H1 (cell line): Measurements from ENCODE around the gene MYO16. TPM values are rescaled to one million over a fixed set of nuclear protein-coding genes. Genes with fewer than 3 reads are reported as not detected.

Experiments used
- CBX8 ChIP-seq: fragments of 300-800, 300-1000 bp; sonication (generic); IDR thresholded peaks from 2 replicates; pipeline ENCODE4 v1.7.1; 2016; ENCODE audit warnings: low read depth, low read length, borderline replicate concordance
- CEBPB ChIP-seq: IDR thresholded peaks from 2 replicates; pipeline ENCODE4 v1.6.1; 2012; ENCODE audit warnings: low read depth, low read length
- CHD7 ChIP-seq: fragments of 300-600 bp; sonication (generic); IDR thresholded peaks from 2 replicates; pipeline ENCODE4 v1.7.1; 2012; ENCODE audit warnings: low read length, moderate library complexity, mild to moderate bottlenecking, inconsistent platforms; ENCODE audit not compliant: insufficient replicate concordance
- HDAC6 ChIP-seq: IDR thresholded peaks from one replicate; pipeline ENCODE4 v1.7.1; 2012; ENCODE audit warnings: low read depth, mild to moderate bottlenecking, inconsistent platforms, low read length, moderate library complexity
- JUN ChIP-seq: IDR thresholded peaks from 2 replicates; pipeline ENCODE4 v1.6.1; 2011; ENCODE audit warnings: low read depth, mild to moderate bottlenecking, improper control_type of control experiment, low read length
- JUND ChIP-seq: IDR thresholded peaks from 2 replicates; pipeline ENCODE4 v1.6.1; 2011; ENCODE audit warnings: mild to moderate bottlenecking, improper control_type of control experiment, low read length
- KDM1A ChIP-seq: fragments of 200-600, 300-600 bp; sonication (generic); IDR thresholded peaks from 2 replicates; pipeline ENCODE4 v1.7.1; 2016; ENCODE audit warnings: mild to moderate bottlenecking, low read length, borderline replicate concordance
- KDM4A ChIP-seq: IDR thresholded peaks from one replicate; pipeline ENCODE4 v1.7.1; 2012; ENCODE audit warnings: low read depth, mild to moderate bottlenecking, moderate library complexity, low read length, inconsistent platforms; ENCODE audit not compliant: severe bottlenecking
- POLR2A ChIP-seq, 2 experiments: IDR thresholded peaks; 1 replicate in 1 of 2; 2 replicates in 1 of 2; pipeline ENCODE4 v1.6.1; 2011; ENCODE audit warnings: low read depth in 2 of 2, low read length in 2 of 2, mild to moderate bottlenecking in 2 of 2; ENCODE audit errors: control extremely low read depth in 1 of 2
- SP4 ChIP-seq: IDR thresholded peaks from 2 replicates; pipeline ENCODE4 v1.6.1; 2012; ENCODE audit warnings: low read length, inconsistent platforms
- polyA plus RNA-seq, 7 experiments: library from polyadenylated mRNA; depleted of rRNA in 3 of 7; stranded (reverse) in 5 of 7; unstranded in 2 of 7; fragments of >200 nt in 5 of 7; fragments of 200-250 nt in 2 of 7; gene quantifications; 1 replicate in 5 of 7; 2 replicates in 1 of 7; 4 replicates in 1 of 7; pipeline versions ENCODE4 v1.2.1 to v1.2.3, GENCODE V29; 2011 to 2013; ENCODE audit warnings: missing spikeins in 2 of 7, mixed read lengths in 2 of 7
- total RNA-seq: library from RNA; stranded (reverse); fragmentation: NEBNext Ultra II Directional; extraction: Animal tissue kit (Norgen Biotek cat#: 25700); gene quantifications from 2 replicates; pipeline ENCODE4 v1.2.1, GENCODE V29; 2021

MYO16 gene
- total and polyA plus RNA-seq, 2 of the 8 experiments (the other 6 are each of a cell fraction or from before 2014, with no cell fraction given): 0.02 to 0.22 TPM

GRCh38 chr13:108985166-108985565 is 355.8 kb downstream of the MYO16 start (continued):
- TF ChIP-seq CHD7 (no peak), CBX8 (no peak), KDM4A (no peak), HDAC6 (no peak), JUND (no peak), SP4 (no peak), KDM1A (no peak), CEBPB (no peak), POLR2A (IDR thresholded peaks at IDR 0.05; ENCODE audit: control extremely low read depth in 1 of 2, low read depth in 2 of 2, low read length in 2 of 2) (no peak), JUN (no peak)
